CD4-positive, alpha-beta T cell treated with Interleukin-6 for 4 hours (primary cell): ENCODE results near the gene FSTL1.
A peak's percentile ranks its signal among the peaks of the same experiment; 100 is the strongest.

Experiments
- DNase-seq: peaks from one replicate; pipeline ENCODE4 v3.0.0-alpha.2; 2020; ENCODE audit warnings: mixed read lengths

FSTL1 gene

GRCh38 chr3:120348991-120349854 lies 101.6 kb downstream of the FSTL1 start, which contains the start of gene LRRC58:
LRRC58 (minus strand) TSS chr3:120349354; CDS start chr3:120349243, 111 bp downstream.
- peak; percentile 92 for DNase-seq

GRCh38 chr3:120348065-120348990 lies 102.5 kb downstream of the FSTL1 start:
- peak; percentile 64 for DNase-seq

- no peak for DNase-seq
These were observed 106.4 kb downstream of the FSTL1 start for GRCh38 chr3:120344349-120344748.
